SU-DHL-6 (cell line): ENCODE measurements around the gene SOCS2.

Source experiments
- H2AFZ ChIP-seq: fragments of 200-600 bp; sonication (generic); 2 replicates; pipeline ENCODE4 v1.6.1; 2014; ENCODE audit warnings: low read depth, mild to moderate bottlenecking, moderate library complexity, mixed read lengths, antibody characterized with exemption, low read length; ENCODE audit not compliant: severe bottlenecking
- H3F3A ChIP-seq: fragments of 200-600 bp; shearing (Covaris generic); 2 replicates; pipeline ENCODE4 v1.6.0; 2016; ENCODE audit warnings: antibody characterized with exemption, mild to moderate bottlenecking; ENCODE audit not compliant: insufficient read depth
- H3K27ac ChIP-seq: fragments of 200-600 bp; sonication (generic); 2 replicates; pipeline ENCODE4 v1.5.1; 2016; ENCODE audit warnings: low read depth, mild to moderate bottlenecking, low read length, moderate library complexity, mixed read lengths
- H3K27me3 ChIP-seq: fragments of 200-600 bp; sonication (generic), shearing (Covaris generic); 2 replicates; pipeline ENCODE4 v1.6.0; 2014; ENCODE audit warnings: mild to moderate bottlenecking, low read length
- H3K36me3 ChIP-seq: fragments of 200-600 bp; sonication (generic); 2 replicates; pipeline ENCODE4 v1.6.1; 2014; ENCODE audit warnings: mild to moderate bottlenecking, low read length, mixed read lengths
- H3K4me2 ChIP-seq: fragments of 300-600, 200-600 bp; shearing (Covaris generic), sonication (generic); 2 replicates; pipeline ENCODE4 v1.6.0; 2014; ENCODE audit warnings: low read length, low read depth, mild to moderate bottlenecking; ENCODE audit not compliant: poor library complexity, severe bottlenecking
- H3K4me3 ChIP-seq: fragments of 200-600 bp; sonication (generic); 2 replicates; pipeline ENCODE4 v1.5.1; 2014; ENCODE audit warnings: antibody characterized with exemption, low read length, mild to moderate bottlenecking, mixed read lengths; ENCODE audit not compliant: insufficient read depth, poor library complexity, severe bottlenecking
- H3K79me2 ChIP-seq: fragments of 200-600 bp; sonication (generic); 2 replicates; pipeline ENCODE4 v1.6.1; 2014; ENCODE audit warnings: mild to moderate bottlenecking, low read length, moderate library complexity; ENCODE audit not compliant: insufficient read depth
- H3K9ac ChIP-seq: fragments of 200-600 bp; sonication (generic); 2 replicates; pipeline ENCODE4 v1.7.0; 2014; ENCODE audit warnings: mild to moderate bottlenecking, low read length
- H3K9me2 ChIP-seq: fragments of 200-600 bp; sonication (generic); replicated peaks from 2 replicates; pipeline ENCODE4 v1.6.1; 2014; ENCODE audit warnings: low read length; ENCODE audit not compliant: insufficient read depth
- H3K9me3 ChIP-seq: fragments of 200-600 bp; sonication (generic); 2 replicates; pipeline ENCODE4 v1.6.1; 2014; ENCODE audit warnings: low read length, mixed read lengths; ENCODE audit not compliant: insufficient read depth
- H4K20me1 ChIP-seq: fragments of 200-600 bp; sonication (generic); 2 replicates; pipeline ENCODE4 v1.6.1; 2014; ENCODE audit warnings: low read depth, mild to moderate bottlenecking, antibody characterized with exemption, low read length, moderate library complexity, mixed read lengths
- CTCF ChIP-seq: fragments of 200-600 bp; sonication (generic); IDR thresholded peaks from one replicate; pipeline ENCODE4 v1.5.1; 2017; ENCODE audit warnings: antibody characterized with exemption, mild to moderate bottlenecking, low read length, moderate library complexity; ENCODE audit not compliant: insufficient read depth, poor library complexity, severe bottlenecking
- EZH2phosphoT487 ChIP-seq: fragments of 200-600 bp; sonication (generic), shearing (Covaris generic); conservative IDR thresholded peaks from 2 replicates; pipeline ENCODE4 v1.6.1; 2018; ENCODE audit warnings: mild to moderate bottlenecking, antibody characterized with exemption, low read length, moderate library complexity, mixed read lengths

The SOCS2 gene

GRCh38 chr12:93540466-93540865, 32.0 kb upstream of the SOCS2 start:
- Histone ChIP-seq H3K4me3 (no peak overlapping the region), H3K36me3 (no peaks in the 10 kb centered on the region), H3K27ac (no peak overlapping the region), H3K27me3 (no peaks in the 10 kb centered on the region), H3K79me2 (no peaks in the 10 kb centered on the region), H3K4me2 (no peak overlapping the region), H3K9me3 (no peaks in the 10 kb centered on the region), H3K9ac (no peak overlapping the region), H3F3A (no peaks in the 10 kb centered on the region), H3K9me2 (no peaks in the 10 kb centered on the region), H4K20me1 (no peaks in the 10 kb centered on the region), H2AFZ (no peak overlapping the region)
- no peak for TF ChIP-seq CTCF
- no peak for TF ChIP-seq EZH2phosphoT487

GRCh38 chr12:93541578-93542225, 30.8 kb upstream of the SOCS2 start:
- Histone ChIP-seq H3K4me3 (no peak overlapping the region), H2AFZ (no peak overlapping the region), H3K4me2 (no peak overlapping the region), H3K79me2 (no peaks in the 10 kb centered on the region), H3K36me3 (no peaks in the 10 kb centered on the region), H3F3A (no peaks in the 10 kb centered on the region), H3K27ac (no peak overlapping the region), H3K27me3 (no peaks in the 10 kb centered on the region), H3K9me3 (no peaks in the 10 kb centered on the region), H4K20me1 (no peaks in the 10 kb centered on the region), H3K9ac (no peak overlapping the region), H3K9me2 (no peaks in the 10 kb centered on the region)
- TF ChIP-seq EZH2phosphoT487 (no peak), CTCF (no peak)

GRCh38 chr12:93547778-93548177, 24.7 kb upstream of the SOCS2 start:
- Histone ChIP-seq H3K9me3 (no peaks in the 10 kb centered on the region), H3K4me2 (no peak overlapping the region), H2AFZ (no peak overlapping the region), H3K4me3 (no peak overlapping the region), H3K9me2 (no peaks in the 10 kb centered on the region), H3K9ac (no peak overlapping the region), H3K27ac (no peak overlapping the region), H3K79me2 (no peaks in the 10 kb centered on the region), H3F3A (no peaks in the 10 kb centered on the region), H4K20me1 (no peaks in the 10 kb centered on the region), H3K27me3 (no peaks in the 10 kb centered on the region), H3K36me3 (no peaks in the 10 kb centered on the region)
- no peak for TF ChIP-seq EZH2phosphoT487
- no peak for TF ChIP-seq CTCF
